GM18867 (cell line): ENCODE data around the gene SLCO1B3.
A peak's percentile ranks its signal among the peaks of the same experiment; 100 is the strongest.
"Not testable (repeated sequence)": the region's sequence is repeated elsewhere in the genome, so short reads cannot be mapped to it uniquely, and the experiment has no call there.

Experiments
- ATAC-seq: cut with Tn5 transposase; IDR thresholded peaks from one replicate; pipeline ENCODE4 v1.9.1; 2021; ENCODE audit warnings: mild to moderate bottlenecking, moderate library complexity; ENCODE audit not compliant: unreplicated experiment

The SLCO1B3 gene, protein sequence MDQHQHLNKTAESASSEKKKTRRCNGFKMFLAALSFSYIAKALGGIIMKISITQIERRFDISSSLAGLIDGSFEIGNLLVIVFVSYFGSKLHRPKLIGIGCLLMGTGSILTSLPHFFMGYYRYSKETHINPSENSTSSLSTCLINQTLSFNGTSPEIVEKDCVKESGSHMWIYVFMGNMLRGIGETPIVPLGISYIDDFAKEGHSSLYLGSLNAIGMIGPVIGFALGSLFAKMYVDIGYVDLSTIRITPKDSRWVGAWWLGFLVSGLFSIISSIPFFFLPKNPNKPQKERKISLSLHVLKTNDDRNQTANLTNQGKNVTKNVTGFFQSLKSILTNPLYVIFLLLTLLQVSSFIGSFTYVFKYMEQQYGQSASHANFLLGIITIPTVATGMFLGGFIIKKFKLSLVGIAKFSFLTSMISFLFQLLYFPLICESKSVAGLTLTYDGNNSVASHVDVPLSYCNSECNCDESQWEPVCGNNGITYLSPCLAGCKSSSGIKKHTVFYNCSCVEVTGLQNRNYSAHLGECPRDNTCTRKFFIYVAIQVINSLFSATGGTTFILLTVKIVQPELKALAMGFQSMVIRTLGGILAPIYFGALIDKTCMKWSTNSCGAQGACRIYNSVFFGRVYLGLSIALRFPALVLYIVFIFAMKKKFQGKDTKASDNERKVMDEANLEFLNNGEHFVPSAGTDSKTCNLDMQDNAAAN

DNA sequence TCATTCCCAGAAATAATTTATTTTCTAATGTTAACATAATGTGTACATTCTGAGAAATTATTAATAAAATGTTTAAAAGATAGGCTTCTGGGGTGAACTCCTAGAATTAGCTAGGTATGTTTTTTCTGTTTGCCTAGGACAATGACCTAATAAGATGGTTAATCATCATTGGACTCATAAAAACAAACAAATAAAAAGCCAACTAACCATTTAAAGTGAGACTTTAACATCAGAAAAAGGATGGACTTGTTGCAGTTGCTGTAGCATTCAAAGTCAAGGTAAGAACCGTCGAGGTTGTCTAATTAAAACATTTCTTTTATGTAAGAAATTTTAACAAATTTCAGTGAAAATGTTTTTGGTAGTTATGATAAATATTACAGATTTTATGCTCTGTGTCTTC, at the start of gene SLCO1B3:
TSS of gene SLCO1B3 (plus strand) at position 219 of the 400 bp plus-strand sequence. CDS start 5,034 bp downstream, outside the sequence.
- no peak for ATAC-seq

GRCh38 chr12:20777420-20777819, 33.1 kb upstream of the SLCO1B3 start:
- ATAC-seq: no peak

GRCh38 chr12:20778969-20779368, 31.5 kb upstream of the SLCO1B3 start:
- no peak for ATAC-seq

- not testable (repeated sequence) for ATAC-seq
Measured at GRCh38 chr12:20779971-20780370, 30.5 kb upstream of the SLCO1B3 start.

DNA sequence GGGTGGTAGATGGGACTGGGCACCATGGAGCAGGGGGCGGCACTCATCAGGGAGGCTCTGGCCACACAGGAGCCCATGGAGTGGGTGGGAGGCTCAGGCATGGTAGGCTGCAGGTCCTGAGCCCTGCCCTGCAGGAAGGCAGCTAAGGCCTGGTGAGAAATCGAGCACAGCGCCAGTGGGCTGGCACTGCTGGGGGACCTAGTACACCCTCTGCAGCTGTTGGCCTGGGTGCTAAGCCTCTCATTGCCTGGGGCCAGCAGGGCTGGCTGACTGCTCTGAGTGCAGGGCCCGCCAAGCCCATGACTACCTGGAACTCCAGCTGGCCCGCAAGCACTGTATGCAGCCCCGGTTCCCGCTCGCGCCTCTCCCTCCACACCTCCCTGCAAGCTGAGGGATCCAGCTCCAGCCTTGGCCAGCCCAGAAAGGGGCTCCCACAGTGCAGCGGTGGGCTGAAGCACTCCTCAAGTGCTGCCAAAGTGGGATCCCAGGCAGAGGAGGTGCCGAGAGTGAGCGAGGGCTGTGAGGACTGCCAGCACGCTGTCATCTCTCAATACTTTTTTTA, 26.6 kb upstream of the SLCO1B3 start:
- not testable (repeated sequence) for ATAC-seq

DNA sequence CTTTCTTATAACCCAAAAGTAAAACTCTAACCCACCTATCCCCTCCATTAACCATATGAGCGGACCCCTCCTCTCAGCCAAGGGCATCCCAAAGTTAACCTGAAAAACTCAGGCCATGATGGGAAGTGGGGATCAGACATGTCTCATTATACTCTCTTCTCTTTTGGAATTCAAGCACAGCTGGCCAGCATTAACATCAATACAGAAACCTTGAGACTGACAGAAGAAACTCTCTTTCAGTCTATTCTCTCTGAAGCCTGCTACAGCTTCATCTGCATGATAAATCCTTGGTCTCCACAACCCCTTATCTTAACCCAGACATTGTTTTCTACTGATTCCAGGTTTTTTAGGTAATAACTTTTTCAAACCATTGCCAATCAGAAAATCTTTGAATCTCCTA, 17.5 kb upstream of the SLCO1B3 start:
- ATAC-seq: no peak

DNA sequence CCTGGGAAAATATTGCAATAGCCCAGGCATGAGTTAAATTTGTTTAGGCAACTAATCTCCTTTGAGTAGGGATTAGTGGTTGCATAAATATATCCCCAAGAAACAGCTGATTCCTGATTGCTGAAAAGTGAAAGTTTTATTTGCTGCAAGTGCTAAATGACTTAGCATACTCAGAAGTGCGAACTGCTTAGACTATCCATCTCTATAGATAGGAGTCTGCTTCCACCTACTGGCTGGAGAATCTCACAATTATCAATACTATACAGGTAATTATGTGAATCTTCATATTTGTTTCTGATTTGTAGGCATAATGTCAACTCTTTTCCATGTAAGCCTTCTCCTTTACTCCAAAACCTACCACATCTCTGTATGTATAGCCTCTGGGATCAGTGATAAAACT, 12.0 kb upstream of the SLCO1B3 start:
- ATAC-seq: no peak

DNA sequence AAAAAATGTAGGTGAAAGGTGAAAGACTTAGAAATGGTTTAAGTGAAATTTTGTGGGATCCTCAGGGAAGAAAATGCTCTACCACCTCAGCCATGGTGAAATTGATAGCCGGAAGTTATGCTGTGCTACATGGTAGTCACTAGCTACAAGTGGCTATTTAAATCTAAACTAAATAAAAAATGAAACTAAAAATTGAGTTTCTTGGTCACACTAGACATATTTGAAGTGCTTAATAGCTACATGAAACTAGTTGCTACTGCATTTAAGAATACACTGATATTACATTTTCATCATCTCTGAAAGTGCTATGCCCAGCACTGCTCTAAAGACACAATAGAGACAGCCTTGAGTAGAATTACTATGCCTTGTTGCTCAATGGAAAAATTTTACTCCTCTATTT, 10.3 kb upstream of the SLCO1B3 start:
- ATAC-seq: peak; percentile 92

DNA sequence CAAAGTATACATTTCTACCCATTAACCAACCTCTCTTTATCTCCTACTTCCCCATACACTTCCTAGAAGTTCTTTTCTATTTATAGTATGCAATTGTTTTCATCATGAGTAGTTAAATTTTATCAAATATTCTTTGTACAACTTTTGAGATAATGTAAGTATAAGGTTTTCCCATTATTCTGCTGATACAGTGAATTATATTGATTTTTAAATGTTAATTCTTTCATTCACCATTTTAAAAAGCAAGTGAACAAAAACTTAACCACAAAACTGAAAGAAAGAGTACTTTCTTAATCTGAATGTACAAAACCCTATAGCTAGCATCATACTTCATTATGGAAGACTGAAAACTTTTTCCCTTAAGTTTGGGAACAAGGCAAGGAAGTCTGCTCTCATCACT, 9.5 kb upstream of the SLCO1B3 start:
- no peak for ATAC-seq

- no peak for ATAC-seq
Measured at GRCh38 chr12:20805921-20806320, 4.6 kb upstream of the SLCO1B3 start.

DNA sequence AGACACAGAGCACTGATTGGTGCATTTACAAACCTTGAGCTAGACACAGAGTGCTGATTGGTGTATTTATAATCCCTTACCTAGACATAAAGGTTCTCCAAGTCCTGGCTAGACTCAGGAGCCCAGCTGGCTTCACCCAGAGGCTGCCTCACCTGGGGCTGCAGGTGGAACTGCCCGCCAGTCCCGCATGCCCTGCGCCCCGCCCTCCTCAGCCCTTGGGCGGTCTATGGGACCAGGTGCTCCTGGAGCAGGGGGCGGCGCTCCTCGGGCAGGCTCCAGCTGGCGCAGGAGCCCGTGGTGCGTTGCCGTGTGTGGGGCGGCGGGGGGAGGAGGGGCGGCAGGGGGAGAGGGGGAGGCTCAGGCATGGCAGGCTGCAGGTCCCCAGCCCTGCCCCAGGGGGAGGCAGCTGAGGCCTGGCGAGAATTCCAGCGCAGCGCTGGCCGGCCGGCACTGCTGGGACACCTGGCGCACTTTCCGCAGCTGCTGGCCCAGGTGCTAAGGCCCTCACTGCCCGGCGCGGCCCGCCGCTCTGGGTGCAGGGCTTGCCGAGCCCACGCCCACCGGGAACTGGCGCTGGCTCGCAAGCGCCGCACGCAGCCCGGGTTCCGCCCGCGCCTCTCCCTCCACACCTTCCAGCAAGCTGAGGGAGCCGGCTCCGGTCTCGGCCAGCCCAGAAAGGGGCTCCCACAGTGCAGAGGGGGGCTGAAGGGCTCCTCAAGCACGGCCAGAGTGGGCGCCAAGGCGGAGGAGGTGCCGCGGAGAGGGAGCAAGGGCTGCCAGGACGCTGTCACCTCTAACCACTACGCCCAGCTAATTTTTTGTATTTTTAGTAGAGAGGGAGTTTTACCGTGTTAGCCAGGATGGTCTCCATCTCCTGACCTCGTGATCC, 3.1 kb upstream of the SLCO1B3 start:
- ATAC-seq: no peak

DNA sequence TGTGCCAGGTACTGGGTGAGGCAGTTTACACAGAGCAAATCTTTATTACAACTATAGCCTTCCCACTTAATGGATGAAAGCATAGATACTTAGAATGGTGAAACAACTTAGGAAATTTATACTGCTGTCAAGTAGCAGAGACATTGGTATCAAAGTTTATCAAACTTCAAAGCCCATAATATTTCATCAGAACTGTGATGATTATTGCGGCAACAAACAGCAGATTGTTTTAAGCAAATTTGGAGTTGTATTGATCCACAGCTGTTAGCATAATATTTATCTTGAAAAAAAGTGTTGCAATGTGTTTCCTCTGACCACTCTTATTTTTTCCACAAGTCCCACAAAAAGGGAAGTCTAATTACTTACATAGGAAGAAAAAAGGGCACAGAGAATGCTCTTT, 2.0 kb upstream of the SLCO1B3 start:
- no peak for ATAC-seq

- ATAC-seq: no peak
Measured at GRCh38 chr12:20815574-20815973, 5.1 kb downstream of the SLCO1B3 start.

GRCh38 chr12:20822415-20822814, 11.9 kb downstream of the SLCO1B3 start:
- ATAC-seq: no peak

DNA sequence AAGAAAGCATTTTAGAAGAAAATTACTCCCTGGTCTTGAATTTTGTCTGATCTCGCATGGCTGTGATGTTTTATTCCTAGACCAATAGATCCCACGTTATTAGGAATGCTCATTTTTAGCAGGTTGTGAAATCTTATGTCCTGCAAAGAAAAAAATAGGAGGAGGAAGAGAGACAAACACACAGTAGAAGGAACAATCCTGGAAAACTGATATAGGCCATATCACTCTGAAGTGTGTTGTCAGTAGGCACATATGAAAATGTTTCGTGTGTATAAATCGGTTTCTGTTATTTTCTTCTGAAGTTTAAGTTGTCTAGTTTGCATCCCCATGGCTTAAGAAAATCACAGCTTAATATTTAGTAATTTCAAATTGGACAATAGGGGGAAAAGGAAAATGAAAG, 12.4 kb downstream of the SLCO1B3 start:
- no peak for ATAC-seq

- ATAC-seq: no peak
Measured at GRCh38 chr12:20829919-20830318, 19.4 kb downstream of the SLCO1B3 start.

DNA sequence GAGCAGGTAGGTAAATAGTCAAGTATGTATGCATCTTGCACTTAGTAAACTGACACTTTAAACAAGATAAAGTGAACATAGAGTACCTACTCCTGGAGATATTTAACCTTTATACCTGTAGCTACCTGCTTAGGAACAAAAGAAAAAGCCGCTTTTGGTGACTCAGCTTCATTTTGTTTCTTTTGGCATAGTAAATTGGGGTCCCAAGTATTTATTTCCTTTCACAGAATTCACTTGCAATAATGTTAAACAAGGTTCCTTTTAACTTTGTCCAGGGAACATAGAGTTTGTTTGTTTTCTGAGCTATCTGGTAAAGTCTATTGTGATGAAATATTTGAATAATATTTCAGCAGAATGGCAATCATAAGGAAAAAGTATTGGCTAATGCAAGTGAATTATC, 20.0 kb downstream of the SLCO1B3 start:
- no peak for ATAC-seq

DNA sequence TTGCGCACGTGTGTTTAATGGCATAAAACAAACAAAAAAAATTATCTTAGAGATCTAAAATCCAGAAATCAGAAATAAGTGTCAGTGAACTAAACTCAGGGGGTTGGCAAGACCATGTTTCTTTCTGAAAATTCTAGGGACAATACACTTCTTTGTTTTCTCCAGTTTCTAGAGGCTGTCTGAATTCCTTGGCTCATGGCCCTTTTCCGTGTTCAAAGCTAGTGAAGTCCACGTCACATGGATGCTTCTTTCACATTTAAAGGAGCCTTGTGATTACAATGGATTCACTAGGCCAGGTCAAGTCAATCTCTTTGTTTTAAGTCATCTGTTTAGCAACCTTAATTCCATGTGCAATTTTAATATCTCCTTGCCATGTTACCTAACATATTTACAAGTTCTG, 22.4 kb downstream of the SLCO1B3 start:
- ATAC-seq: no peak

GRCh38 chr12:20852649-20853048, 42.1 kb downstream of the SLCO1B3 start:
- ATAC-seq: no peak

- no peak for ATAC-seq
Measured at GRCh38 chr12:20863056-20863455, 52.6 kb downstream of the SLCO1B3 start.

DNA sequence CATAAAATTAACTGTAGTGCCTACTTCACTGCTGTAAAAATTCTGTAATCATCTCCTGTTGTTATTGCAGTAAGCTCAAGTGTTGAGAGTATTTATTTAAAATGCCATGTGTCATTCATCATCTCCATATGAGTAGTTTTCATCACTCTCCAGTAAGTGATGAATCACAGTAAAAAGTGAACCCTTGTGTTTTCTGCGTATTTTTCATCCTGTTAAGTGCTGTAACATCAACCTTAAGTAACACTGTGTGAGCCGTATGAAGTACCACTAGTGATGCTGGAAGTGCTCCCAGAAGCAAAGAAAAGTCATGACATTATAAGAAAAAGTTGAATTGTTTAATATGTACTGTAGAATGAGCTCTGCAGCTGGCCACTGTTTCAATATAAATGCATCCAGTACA, 55.4 kb downstream of the SLCO1B3 start:
- no peak for ATAC-seq
